Measurements from ENCODE around the gene RALGDS.

RALGDS gene

GRCh38 chr9:133118568-133118967 is 2.5 kb downstream of the RALGDS start:
- H3K36me3 Mint-ChIP-seq = no peaks in the 10 kb centered on the region
- no peak overlapping the region for H3K27ac Mint-ChIP-seq
- no peaks in the 10 kb centered on the region for H3K27me3 Mint-ChIP-seq
- H3K9me3 Mint-ChIP-seq = no peaks in the 10 kb centered on the region
- peak overlapping the region; percentile 63 for H3K4me3 Mint-ChIP-seq
- H3K4me1 Mint-ChIP-seq = peaks cover 58% of the 10 kb centered on the region

- peaks cover 62% of the 10 kb centered on the region for H3K4me1 Mint-ChIP-seq
Measured at GRCh38 chr9:133118179-133118520, 2.9 kb downstream of the RALGDS start.

GRCh38 chr9:133117271-133118178 is 3.5 kb downstream of the RALGDS start:
- no peaks in the 10 kb centered on the region for H3K36me3 Mint-ChIP-seq
- H3K9me3 Mint-ChIP-seq = no peaks in the 10 kb centered on the region
- H3K4me3 Mint-ChIP-seq = no peak overlapping the region
- H3K27me3 Mint-ChIP-seq = no peaks in the 10 kb centered on the region
- H3K27ac Mint-ChIP-seq = peak overlapping the region; percentile 68
- H3K4me1 Mint-ChIP-seq = peaks cover 62% of the 10 kb centered on the region

More at GRCh38 chr9:133118179-133118520, 2.9 kb downstream of the RALGDS start:
- Mint-ChIP-seq H3K27me3 (no peaks in the 10 kb centered on the region), H3K36me3 (no peaks in the 10 kb centered on the region), H3K9me3 (no peaks in the 10 kb centered on the region), H3K27ac (no peak overlapping the region), H3K4me3 (no peak overlapping the region)

- peaks cover 57% of the 10 kb centered on the region for H3K4me1 Mint-ChIP-seq
- no peak overlapping the region for H3K4me3 Mint-ChIP-seq
- no peaks in the 10 kb centered on the region for H3K9me3 Mint-ChIP-seq
- H3K27me3 Mint-ChIP-seq = no peaks in the 10 kb centered on the region
- no peak overlapping the region for H3K27ac Mint-ChIP-seq
- no peaks in the 10 kb centered on the region for H3K36me3 Mint-ChIP-seq
Measured at GRCh38 chr9:133116346-133117231, 4.5 kb downstream of the RALGDS start.

- no peaks in the 10 kb centered on the region for H3K27me3 Mint-ChIP-seq
- H3K4me1 Mint-ChIP-seq = peaks cover 55% of the 10 kb centered on the region
- no peaks in the 10 kb centered on the region for H3K36me3 Mint-ChIP-seq
- H3K4me3 Mint-ChIP-seq = peak overlapping the region; percentile 5
- peak overlapping the region; percentile 41 for H3K27ac Mint-ChIP-seq
- no peaks in the 10 kb centered on the region for H3K9me3 Mint-ChIP-seq
Measured at GRCh38 chr9:133115604-133116345, 5.3 kb downstream of the RALGDS start.

GRCh38 chr9:133114886-133115603 is 6.0 kb downstream of the RALGDS start:
- Mint-ChIP-seq H3K27me3 (no peaks in the 10 kb centered on the region), H3K27ac (no peak overlapping the region), H3K9me3 (no peaks in the 10 kb centered on the region), H3K4me1 (peaks cover 50% of the 10 kb centered on the region), H3K4me3 (peak overlapping the region; percentile 11), H3K36me3 (peaks cover 3% of the 10 kb centered on the region)

- Mint-ChIP-seq H3K36me3 (peaks cover 6% of the 10 kb centered on the region), H3K9me3 (no peaks in the 10 kb centered on the region), H3K4me3 (peak overlapping the region; percentile 11), H3K4me1 (peaks cover 48% of the 10 kb centered on the region), H3K27me3 (no peaks in the 10 kb centered on the region), H3K27ac (no peak overlapping the region)
Measured at GRCh38 chr9:133113949-133114885, 6.8 kb downstream of the RALGDS start.

- Mint-ChIP-seq H3K9me3 (no peaks in the 10 kb centered on the region), H3K27ac (peak overlapping the region; percentile 84), H3K27me3 (no peaks in the 10 kb centered on the region), H3K4me1 (peaks cover 41% of the 10 kb centered on the region), H3K36me3 (peaks cover 6% of the 10 kb centered on the region), H3K4me3 (no peak overlapping the region)
Measured at GRCh38 chr9:133113163-133113948, 7.7 kb downstream of the RALGDS start.

GRCh38 chr9:133112663-133113026 is 8.4 kb downstream of the RALGDS start:
- Mint-ChIP-seq H3K9me3 (no peaks in the 10 kb centered on the region), H3K36me3 (peaks cover 6% of the 10 kb centered on the region), H3K4me3 (no peak overlapping the region), H3K4me1 (peaks cover 36% of the 10 kb centered on the region), H3K27me3 (no peaks in the 10 kb centered on the region), H3K27ac (no peak overlapping the region)

GRCh38 chr9:133111808-133112662 is 9.0 kb downstream of the RALGDS start:
- H3K4me1 Mint-ChIP-seq = peaks cover 31% of the 10 kb centered on the region
- H3K27ac Mint-ChIP-seq = no peak overlapping the region
- no peaks in the 10 kb centered on the region for H3K27me3 Mint-ChIP-seq
- H3K36me3 Mint-ChIP-seq = peaks cover 6% of the 10 kb centered on the region
- no peak overlapping the region for H3K4me3 Mint-ChIP-seq
- no peaks in the 10 kb centered on the region for H3K9me3 Mint-ChIP-seq

- peak overlapping the region; percentile 41 for H3K27ac Mint-ChIP-seq
- peaks cover 9% of the 10 kb centered on the region for H3K36me3 Mint-ChIP-seq
- H3K27me3 Mint-ChIP-seq = no peaks in the 10 kb centered on the region
Measured at GRCh38 chr9:133109931-133110650, 10.9 kb downstream of the RALGDS start.

More at GRCh38 chr9:133109931-133110650, 10.9 kb downstream of the RALGDS start:
- Mint-ChIP-seq H3K4me1 (peaks cover 18% of the 10 kb centered on the region), H3K4me3 (no peak overlapping the region), H3K9me3 (no peaks in the 10 kb centered on the region)

Measured in activated naive CD4-positive, alpha-beta T cell treated with anti-CD3 and anti-CD28 coated beads, Interleukin-2, amount 50 U/mL, for 24 hours (primary cell).